MG63 (cell line): Measurements from ENCODE around the gene LZTR1. TPM values are rescaled to one million over a fixed set of nuclear protein-coding genes. Genes with fewer than 3 reads are reported as not detected.
"Not testable (repeated sequence)": the region's sequence is repeated elsewhere in the genome, so short reads cannot be mapped to it uniquely, and the experiment has no call there.

Experiments used
- DNase-seq: peaks from one replicate; pipeline ENCODE4 v3.0.0-alpha.2; 2020
- H3K27me3 ChIP-seq: fragments of 250-450 bp; sonication (Bioruptor Pico); 2 replicates; pipeline ENCODE4 v1.5.1; 2020; ENCODE audit warnings: mild to moderate bottlenecking, moderate library complexity
- H3K36me3 ChIP-seq: fragments of 250-450 bp; sonication (Bioruptor Pico); 2 replicates; pipeline ENCODE4 v1.5.1; 2020; ENCODE audit warnings: mild to moderate bottlenecking, moderate library complexity
- H3K4me3 ChIP-seq: fragments of 250-450 bp; sonication (Bioruptor Pico); 2 replicates; pipeline ENCODE4 v1.5.1; 2020; ENCODE audit warnings: mild to moderate bottlenecking, moderate library complexity
- H3K9me3 ChIP-seq: fragments of 250-450 bp; sonication (Bioruptor Pico); 2 replicates; pipeline ENCODE4 v1.5.1; 2020; ENCODE audit warnings: mild to moderate bottlenecking, moderate library complexity
- total RNA-seq: library from RNA; depleted of rRNA; stranded (reverse); fragments of >200 nt; shearing (Covaris generic); gene quantifications from 2 replicates; pipeline ENCODE4 v1.2.3, GENCODE V29; 2014; ENCODE audit warnings: low replicate concordance; rRNA removed

LZTR1 gene
- total RNA-seq, result 21.2 and 25.3 TPM in 2 replicates

GRCh38 chr22:20981787-20982562, at the start of gene LZTR1:
Gene LZTR1, plus strand, starts transcription at chr22:20982297. Its CDS starts 75 bp downstream, at chr22:20982372.
- H3K4me3 ChIP-seq, result peak within 1 kb of the TSS; percentile 95
- H3K27me3 ChIP-seq, result no peaks in the 10 kb centered on the region
- peaks cover 12% of the 10 kb centered on the region for H3K36me3 ChIP-seq
- H3K9me3 ChIP-seq, result peaks cover 8% of the 10 kb centered on the region; the same call in 1 of the 2 replicates
- DNase-seq, result peak; percentile 81

- Histone ChIP-seq H3K36me3 (peaks cover 53% of the 10 kb centered on the region), H3K4me3 (no peak overlapping the region), H3K27me3 (no peaks in the 10 kb centered on the region), H3K9me3 (no peaks in the 10 kb centered on the region)
- DNase-seq, result no peak
Observed at GRCh38 chr22:20933910-20934309, 48.2 kb upstream of the LZTR1 start.

GRCh38 chr22:20935049-20935448, 47.0 kb upstream of the LZTR1 start:
- not testable (repeated sequence) for H3K27me3 ChIP-seq, H3K4me3 ChIP-seq, DNase-seq, H3K9me3 ChIP-seq
- peaks cover 55% of the 10 kb centered on the region for H3K36me3 ChIP-seq

GRCh38 chr22:20935780-20936539, 46.1 kb upstream of the LZTR1 start:
- not testable (repeated sequence) for H3K4me3 ChIP-seq, H3K27me3 ChIP-seq, H3K9me3 ChIP-seq, DNase-seq
- H3K36me3 ChIP-seq, result peaks cover 51% of the 10 kb centered on the region

GRCh38 chr22:20937031-20937793, 44.9 kb upstream of the LZTR1 start:
- no peaks in the 10 kb centered on the region for H3K27me3 ChIP-seq
- no peak for DNase-seq
- H3K9me3 ChIP-seq, result no peaks in the 10 kb centered on the region
- H3K4me3 ChIP-seq, result no peak overlapping the region
- peaks cover 51% of the 10 kb centered on the region for H3K36me3 ChIP-seq

GRCh38 chr22:20937794-20938671, 44.1 kb upstream of the LZTR1 start:
- no peak for DNase-seq
- Histone ChIP-seq H3K4me3 (no peak overlapping the region), H3K27me3 (no peaks in the 10 kb centered on the region), H3K9me3 (no peaks in the 10 kb centered on the region), H3K36me3 (peaks cover 56% of the 10 kb centered on the region)

GRCh38 chr22:20939457-20940185, 42.5 kb upstream of the LZTR1 start:
- not testable (repeated sequence) for H3K27me3 ChIP-seq, H3K4me3 ChIP-seq, DNase-seq, H3K9me3 ChIP-seq
- peaks cover 49% of the 10 kb centered on the region for H3K36me3 ChIP-seq

- H3K9me3 ChIP-seq, result no peaks in the 10 kb centered on the region
- H3K4me3 ChIP-seq, result no peak overlapping the region
- no peaks in the 10 kb centered on the region for H3K27me3 ChIP-seq
- DNase-seq, result no peak
- H3K36me3 ChIP-seq, result peaks cover 44% of the 10 kb centered on the region
Observed at GRCh38 chr22:20940186-20940651, 41.9 kb upstream of the LZTR1 start.

GRCh38 chr22:20940904-20941385, 41.2 kb upstream of the LZTR1 start:
- no peak for DNase-seq
- Histone ChIP-seq H3K36me3 (peaks cover 40% of the 10 kb centered on the region), H3K9me3 (no peaks in the 10 kb centered on the region), H3K27me3 (no peaks in the 10 kb centered on the region), H3K4me3 (no peak overlapping the region)

GRCh38 chr22:20942203-20942902, 39.7 kb upstream of the LZTR1 start:
- peaks cover 31% of the 10 kb centered on the region for H3K36me3 ChIP-seq
- not testable (repeated sequence) for H3K9me3 ChIP-seq, DNase-seq, H3K27me3 ChIP-seq, H3K4me3 ChIP-seq

- Histone ChIP-seq H3K36me3 (peaks cover 29% of the 10 kb centered on the region), H3K9me3 (no peaks in the 10 kb centered on the region), H3K4me3 (no peak overlapping the region), H3K27me3 (no peaks in the 10 kb centered on the region)
- DNase-seq, result no peak
Observed at GRCh38 chr22:20943104-20943933, 38.8 kb upstream of the LZTR1 start.

- DNase-seq, result no peak
- no peaks in the 10 kb centered on the region for H3K27me3 ChIP-seq
- no peak overlapping the region for H3K4me3 ChIP-seq
- no peaks in the 10 kb centered on the region for H3K9me3 ChIP-seq
- H3K36me3 ChIP-seq, result peaks cover 29% of the 10 kb centered on the region
Observed at GRCh38 chr22:20944042-20944441, 38.1 kb upstream of the LZTR1 start.

- Histone ChIP-seq H3K4me3 (no peak overlapping the region), H3K27me3 (no peaks in the 10 kb centered on the region), H3K9me3 (no peaks in the 10 kb centered on the region), H3K36me3 (peaks cover 36% of the 10 kb centered on the region)
- no peak for DNase-seq
Observed at GRCh38 chr22:20945578-20945934, 36.5 kb upstream of the LZTR1 start.
